Spleen (tissue), 11 donors: ENCODE measurements around the gene IZUMO2. TPM values are rescaled to one million over a fixed set of nuclear protein-coding genes. Genes with fewer than 3 reads are reported as not detected.
A peak's percentile ranks its signal among the peaks of the same experiment; 100 is the strongest.

Experiments
- DNase-seq: peaks from one replicate; pipeline ENCODE4 v3.0.0-alpha.2; 2020
- H3K27ac ChIP-seq, 8 donors: fragments of 200-600 bp; sonication (generic) in 7 of 8; 1 replicate in 4 of 8; 2 replicates in 4 of 8; pipeline versions ENCODE4 v1.5.0 to v1.8.0; 2016 to 2021; ENCODE audit warnings: inconsistent platforms in 4 of 8, mild to moderate bottlenecking in 4 of 8, moderate library complexity in 1 of 8
- H3K27me3 ChIP-seq, 7 donors: fragments of 200-600 bp; sonication (generic) in 6 of 7; replicated peaks in 1 of 7; 1 replicate in 4 of 7; 2 replicates in 3 of 7; pipeline versions ENCODE4 v1.5.0 to v1.8.0; 2016 to 2021; ENCODE audit warnings: inconsistent platforms in 3 of 7, mild to moderate bottlenecking in 1 of 7
- H3K36me3 ChIP-seq, 6 donors: fragments of 200-600 bp; sonication (generic) in 5 of 6; 1 replicate in 4 of 6; 2 replicates in 2 of 6; pipeline versions ENCODE4 v1.5.0 to v1.8.0; 2016 to 2021; ENCODE audit warnings: inconsistent platforms in 2 of 6
- H3K4me1 ChIP-seq, 6 donors: fragments of 200-600 bp; sonication (generic) in 5 of 6; 1 replicate in 3 of 6; 2 replicates in 3 of 6; pipeline versions ENCODE4 v1.5.0 to v1.8.0; 2016 to 2021; ENCODE audit warnings: inconsistent platforms in 3 of 6
- H3K4me3 ChIP-seq, 8 donors: fragments of 200-600 bp; sonication (generic) in 7 of 8; 1 replicate in 4 of 8; 2 replicates in 4 of 8; pipeline versions ENCODE4 v1.5.0 to v1.8.0; 2016 to 2021; ENCODE audit warnings: inconsistent platforms in 4 of 8, mild to moderate bottlenecking in 4 of 8, moderate library complexity in 2 of 8
- H3K9me3 ChIP-seq, 8 donors: fragments of 200-600 bp; sonication (generic) in 7 of 8; 1 replicate in 4 of 8; 2 replicates in 4 of 8; pipeline versions ENCODE4 v1.5.0 to v1.8.0; 2016 to 2021; ENCODE audit warnings: inconsistent platforms in 4 of 8
- CTCF ChIP-seq, 11 experiments: fragments of 200-600 bp in 7 of 11; fragments of 450-650 bp in 4 of 11; sonication (generic) in 4 of 11; IDR thresholded peaks in 8 of 11; conservative IDR thresholded peaks in 3 of 11; 1 replicate in 7 of 11; 2 replicates in 4 of 11; pipeline versions ENCODE4 v1.4.0 to v1.8.0; 2016 to 2021; ENCODE audit warnings: antibody characterized with exemption in 11 of 11, inconsistent platforms in 4 of 11, mild to moderate bottlenecking in 1 of 11
- POLR2A ChIP-seq, 3 donors: fragments of 450-650 bp; IDR thresholded peaks; one replicate each; pipeline ENCODE4 v1.5.1; 2017; ENCODE audit warnings: antibody characterized with exemption in 3 of 3, mild to moderate bottlenecking in 1 of 3
- POLR2AphosphoS5 ChIP-seq, 3 donors: sonication (generic); formaldehyde crosslinking; IDR thresholded peaks; one replicate each; pipeline ENCODE4 v1.5.1; 2017; ENCODE audit warnings: antibody characterized with exemption in 3 of 3
- WGBS, 5 donors: extraction: QIAGEN DNeasy Blood & Tissue Kit in 3 of 5; methylation state at CpG; one replicate each; pipeline versions ENCODE4 v1.1.5 to v1.1.7; 2013 to 2018; 5-methylcytosine and 5-hydroxymethylcytosine counted together
- intact Hi-C: fragments of 100-400 bp; cut with DNase I; formaldehyde crosslinking; loops from one replicate; pipeline ENCODE4 v1.15.0; 2023; ENCODE audit warnings: low total_unique reads
- polyA plus RNA-seq, 3 donors: library from polyadenylated mRNA; stranded (reverse); fragments of 200-250 nt; gene quantifications; one replicate each; pipeline ENCODE4 v1.2.1, GENCODE V29; 2013
- total RNA-seq, 7 donors: library from RNA; depleted of rRNA in 3 of 7; stranded (reverse); fragments of >200 nt in 3 of 7; fragmentation: NEBNext Ultra II Directional in 4 of 7; extraction: Animal tissue kit (Norgen Biotek cat#: 25700) in 4 of 7; gene quantifications; one replicate each; pipeline versions ENCODE4 v1.1.0 to v1.2.1, GENCODE V29; 2016 to 2021
- donor health status: healthy with polysubstance abuse.
- donor health status: DM: no; HTN: no; CAD: no; lungs with moderate emphysema.
- donor health status: DM: no; HTN: no; CAD: no.
- donor health status: Bipolar disorder and iron deficiency.
- donor health status: healthy.
- donor health status: DM: no; HTN: no; CAD: no.
- donor health status: DM: yes; HTN: yes; CAD: no.

Gene IZUMO2
- total and polyA plus RNA-seq, 10 donors, result not detected

- peak within 1 kb of the TSS in 5 of 8 donors; percentile 17 to 57 (median 26) for H3K4me3 ChIP-seq
- no peaks in the 10 kb centered on the region for H3K36me3 ChIP-seq
- intact Hi-C loops, result no loop called here
- DNase-seq, result peak; percentile 47
- peaks cover 0 to 21% (median 9%) of the 10 kb centered on the region in 6 donors for H3K4me1 ChIP-seq
- TF ChIP-seq CTCF (IDR thresholded peaks at IDR 0.05 in 8 of 11, conservative IDR thresholded peaks at IDR 0.05 in 3 of 11), result peak in 1 of 11 experiments; percentile 12
- no peak for TF ChIP-seq POLR2AphosphoS5 (IDR thresholded peaks at IDR 0.05)
- H3K27me3 ChIP-seq, result peaks cover 0 to 93% (median 56%) of the 10 kb centered on the region in 7 donors
- no peak within 1 kb of the TSS for H3K27ac ChIP-seq
- WGBS, 5 donors, result 6 to 15% (median 10%) methylated on average over 43 to 78 of the region's 78 CpGs
- H3K9me3 ChIP-seq, result peaks cover 0 to 14% (median 0%) of the 10 kb centered on the region in 8 donors
Observed at GRCh38 chr19:50203281-50204080, 40.4 kb upstream of the IZUMO2 start, which contains the start of gene MYH14. TSS of gene MYH14 (plus strand) at chr19:50203622. CDS start at chr19:50210366, 6,744 bp downstream.

- Histone ChIP-seq H3K4me3 (peak overlapping the region in 4 of 8 donors; percentile 18 to 57 (median 29)), H3K4me1 (peaks cover 0 to 21% (median 9%) of the 10 kb centered on the region in 6 donors), H3K9me3 (peaks cover 0 to 14% (median 0%) of the 10 kb centered on the region in 8 donors), H3K27ac (no peak overlapping the region), H3K27me3 (peaks cover 0 to 90% (median 56%) of the 10 kb centered on the region in 7 donors), H3K36me3 (no peaks in the 10 kb centered on the region)
- 13 to 45% (median 16%) methylated on average over 9 to 18 of the region's 18 CpGs for WGBS, 5 donors
- TF ChIP-seq POLR2AphosphoS5 (IDR thresholded peaks at IDR 0.05) (no peak), POLR2A (IDR thresholded peaks at IDR 0.05) (no peak), CTCF (IDR thresholded peaks at IDR 0.05 in 8 of 11, conservative IDR thresholded peaks at IDR 0.05 in 3 of 11) (no peak)
- intact Hi-C loops, result no loop called here
- peak; percentile 22 for DNase-seq
Observed at GRCh38 chr19:50202962-50203280, 39.8 kb upstream of the IZUMO2 start.

- DNase-seq, result no peak
- TF ChIP-seq CTCF (IDR thresholded peaks at IDR 0.05 in 8 of 11, conservative IDR thresholded peaks at IDR 0.05 in 3 of 11) (no peak), POLR2AphosphoS5 (IDR thresholded peaks at IDR 0.05) (no peak), POLR2A (IDR thresholded peaks at IDR 0.05) (no peak)
- WGBS, 5 donors, result 83 to 89% (median 85%) methylated on average over 3 of the region's 3 CpGs
Observed at GRCh38 chr19:50202386-50202785, 39.3 kb upstream of the IZUMO2 start.

GRCh38 chr19:50199259-50199555 is 36.1 kb upstream of the IZUMO2 start:
- 4 to 29% (median 12%) methylated on average over 5 of the region's 5 CpGs for WGBS, 5 donors
- TF ChIP-seq POLR2A (IDR thresholded peaks at IDR 0.05), result no peak
- no peak for TF ChIP-seq POLR2AphosphoS5 (IDR thresholded peaks at IDR 0.05)
- no peak for TF ChIP-seq CTCF (IDR thresholded peaks at IDR 0.05 in 8 of 11, conservative IDR thresholded peaks at IDR 0.05 in 3 of 11)
- DNase-seq, result no peak
- intact Hi-C loops, result no loop called here
- H3K9me3 ChIP-seq, result peaks cover 0 to 14% (median 0%) of the 10 kb centered on the region in 8 donors
- no peak overlapping the region for H3K4me3 ChIP-seq
- H3K27ac ChIP-seq, result no peak overlapping the region
- peaks cover 0 to 81% (median 36%) of the 10 kb centered on the region in 7 donors for H3K27me3 ChIP-seq
- H3K4me1 ChIP-seq, result peaks cover 0 to 12% (median 9%) of the 10 kb centered on the region in 6 donors
- no peaks in the 10 kb centered on the region for H3K36me3 ChIP-seq

More at GRCh38 chr19:50202386-50202785, 39.3 kb upstream of the IZUMO2 start:
- Histone ChIP-seq H3K36me3 (no peaks in the 10 kb centered on the region), H3K9me3 (peaks cover 0 to 14% (median 0%) of the 10 kb centered on the region in 8 donors), H3K27ac (no peak overlapping the region), H3K27me3 (peaks cover 0 to 90% (median 56%) of the 10 kb centered on the region in 7 donors), H3K4me3 (no peak overlapping the region), H3K4me1 (peaks cover 0 to 21% (median 9%) of the 10 kb centered on the region in 6 donors)
- intact Hi-C loops, result no loop called here
